ENCODE measurements around the gene FRY.
A peak's percentile ranks its signal among the peaks of the same experiment; 100 is the strongest.

Gene FRY

GRCh38 chr13:32150239-32150638 lies 118.7 kb downstream of the FRY start:
- Mint-ChIP-seq H3K36me3 (peaks cover 3% of the 10 kb centered on the region), H3K9me3 (no peaks in the 10 kb centered on the region), H3K27me3 (no peaks in the 10 kb centered on the region), H3K27ac (no peak overlapping the region), H3K4me3 (no peak overlapping the region), H3K4me1 (no peaks in the 10 kb centered on the region)
- ATAC-seq (ENCODE audit: low read depth) (no peak), DNase-seq (ENCODE audit: low spot score in 2 of 2) (no peak)

GRCh38 chr13:32150794-32151193 lies 119.2 kb downstream of the FRY start:
- DNase-seq (ENCODE audit: low spot score in 2 of 2) (no peak), ATAC-seq (ENCODE audit: low read depth) (no peak)
- peaks cover 3% of the 10 kb centered on the region for H3K36me3 Mint-ChIP-seq
- H3K9me3 Mint-ChIP-seq = no peaks in the 10 kb centered on the region
- no peak overlapping the region for H3K4me3 Mint-ChIP-seq
- no peaks in the 10 kb centered on the region for H3K4me1 Mint-ChIP-seq
- no peak overlapping the region for H3K27ac Mint-ChIP-seq
- no peaks in the 10 kb centered on the region for H3K27me3 Mint-ChIP-seq

GRCh38 chr13:32151240-32151639 lies 119.7 kb downstream of the FRY start:
- Mint-ChIP-seq H3K9me3 (no peaks in the 10 kb centered on the region), H3K4me1 (no peaks in the 10 kb centered on the region), H3K27me3 (no peaks in the 10 kb centered on the region), H3K27ac (no peak overlapping the region), H3K36me3 (peaks cover 3% of the 10 kb centered on the region), H3K4me3 (no peak overlapping the region)
- ATAC-seq (ENCODE audit: low read depth) (no peak), DNase-seq (ENCODE audit: low spot score in 2 of 2) (no peak)

GRCh38 chr13:32153056-32153455 lies 121.5 kb downstream of the FRY start:
- DNase-seq (ENCODE audit: low spot score in 2 of 2) (no peak), ATAC-seq (ENCODE audit: low read depth) (no peak)
- H3K36me3 Mint-ChIP-seq = peaks cover 3% of the 10 kb centered on the region
- H3K4me3 Mint-ChIP-seq = no peak overlapping the region
- H3K9me3 Mint-ChIP-seq = no peaks in the 10 kb centered on the region
- no peaks in the 10 kb centered on the region for H3K4me1 Mint-ChIP-seq
- no peak overlapping the region for H3K27ac Mint-ChIP-seq
- no peaks in the 10 kb centered on the region for H3K27me3 Mint-ChIP-seq

- DNase-seq (ENCODE audit: low spot score in 2 of 2) (no peak), ATAC-seq (ENCODE audit: low read depth) (no peak)
- peaks cover 8% of the 10 kb centered on the region for H3K4me1 Mint-ChIP-seq
- H3K36me3 Mint-ChIP-seq = no peaks in the 10 kb centered on the region
- H3K27ac Mint-ChIP-seq = no peak overlapping the region
- no peak overlapping the region for H3K4me3 Mint-ChIP-seq
- no peaks in the 10 kb centered on the region for H3K9me3 Mint-ChIP-seq
- no peaks in the 10 kb centered on the region for H3K27me3 Mint-ChIP-seq
These were observed 127.7 kb downstream of the FRY start for GRCh38 chr13:32159137-32159869.

- Mint-ChIP-seq H3K36me3 (no peaks in the 10 kb centered on the region), H3K4me3 (no peak overlapping the region), H3K4me1 (peaks cover 15% of the 10 kb centered on the region), H3K27me3 (no peaks in the 10 kb centered on the region), H3K27ac (peak overlapping the region; percentile 26), H3K9me3 (no peaks in the 10 kb centered on the region)
- ATAC-seq (ENCODE audit: low read depth) (no peak), DNase-seq (ENCODE audit: low spot score in 2 of 2) (no peak)
These were observed 130.9 kb downstream of the FRY start for GRCh38 chr13:32162395-32163005.

GRCh38 chr13:32164622-32165268 lies 133.2 kb downstream of the FRY start:
- H3K27me3 Mint-ChIP-seq = no peaks in the 10 kb centered on the region
- peaks cover 15% of the 10 kb centered on the region for H3K4me1 Mint-ChIP-seq
- peak in 1 of 2 donors; percentile 10 for DNase-seq (ENCODE audit: low spot score in 2 of 2)
- no peaks in the 10 kb centered on the region for H3K9me3 Mint-ChIP-seq
- H3K27ac Mint-ChIP-seq = no peak overlapping the region
- no peaks in the 10 kb centered on the region for H3K36me3 Mint-ChIP-seq
- ATAC-seq (ENCODE audit: low read depth) = peak; percentile 74
- no peak overlapping the region for H3K4me3 Mint-ChIP-seq

GRCh38 chr13:32165796-32166195 lies 134.2 kb downstream of the FRY start:
- ATAC-seq (ENCODE audit: low read depth) (no peak), DNase-seq (ENCODE audit: low spot score in 2 of 2) (no peak)
- Mint-ChIP-seq H3K27ac (no peak overlapping the region), H3K9me3 (no peaks in the 10 kb centered on the region), H3K4me1 (peaks cover 15% of the 10 kb centered on the region), H3K4me3 (no peak overlapping the region), H3K27me3 (no peaks in the 10 kb centered on the region), H3K36me3 (no peaks in the 10 kb centered on the region)

- Mint-ChIP-seq H3K9me3 (no peaks in the 10 kb centered on the region), H3K4me3 (no peak overlapping the region), H3K27me3 (peaks cover 4% of the 10 kb centered on the region), H3K4me1 (peaks cover 6% of the 10 kb centered on the region), H3K27ac (no peak overlapping the region), H3K36me3 (peaks cover 2% of the 10 kb centered on the region)
- ATAC-seq (ENCODE audit: low read depth) = no peak
- no peak for DNase-seq (ENCODE audit: low spot score in 2 of 2)
These were observed 136.6 kb downstream of the FRY start for GRCh38 chr13:32168131-32168530.

- Mint-ChIP-seq H3K4me3 (no peak overlapping the region), H3K4me1 (peaks cover under 1% of the 10 kb centered on the region), H3K27ac (no peak overlapping the region), H3K36me3 (peaks cover 2% of the 10 kb centered on the region), H3K27me3 (peaks cover 4% of the 10 kb centered on the region), H3K9me3 (no peaks in the 10 kb centered on the region)
- DNase-seq (ENCODE audit: low spot score in 2 of 2) (no peak), ATAC-seq (ENCODE audit: low read depth) (no peak)
These were observed 139.3 kb downstream of the FRY start for GRCh38 chr13:32170841-32171240.

GRCh38 chr13:32173881-32174280 lies 142.3 kb downstream of the FRY start:
- H3K27me3 Mint-ChIP-seq = peaks cover 4% of the 10 kb centered on the region
- H3K4me3 Mint-ChIP-seq = no peak overlapping the region
- H3K4me1 Mint-ChIP-seq = no peaks in the 10 kb centered on the region
- H3K27ac Mint-ChIP-seq = no peak overlapping the region
- H3K9me3 Mint-ChIP-seq = no peaks in the 10 kb centered on the region
- peaks cover 2% of the 10 kb centered on the region for H3K36me3 Mint-ChIP-seq
- ATAC-seq (ENCODE audit: low read depth) = no peak
- DNase-seq (ENCODE audit: low spot score in 2 of 2) = no peak

GRCh38 chr13:32174366-32174765 lies 142.8 kb downstream of the FRY start:
- Mint-ChIP-seq H3K36me3 (peaks cover 2% of the 10 kb centered on the region), H3K27ac (no peak overlapping the region)

GRCh38 chr13:32175307-32175706 lies 143.7 kb downstream of the FRY start:
- H3K27me3 Mint-ChIP-seq = peaks cover 4% of the 10 kb centered on the region
- no peaks in the 10 kb centered on the region for H3K9me3 Mint-ChIP-seq
- DNase-seq (ENCODE audit: low spot score in 2 of 2) = no peak
- no peak overlapping the region for H3K4me3 Mint-ChIP-seq
- ATAC-seq (ENCODE audit: low read depth) = no peak
- peaks cover 2% of the 10 kb centered on the region for H3K36me3 Mint-ChIP-seq
- H3K27ac Mint-ChIP-seq = no peak overlapping the region
- no peaks in the 10 kb centered on the region for H3K4me1 Mint-ChIP-seq

More at GRCh38 chr13:32174366-32174765, 142.8 kb downstream of the FRY start:
- ATAC-seq (ENCODE audit: low read depth) = no peak
- peaks cover 4% of the 10 kb centered on the region for H3K27me3 Mint-ChIP-seq
- DNase-seq (ENCODE audit: low spot score in 2 of 2) = no peak
- H3K4me1 Mint-ChIP-seq = no peaks in the 10 kb centered on the region
- no peak overlapping the region for H3K4me3 Mint-ChIP-seq
- no peaks in the 10 kb centered on the region for H3K9me3 Mint-ChIP-seq

- DNase-seq (ENCODE audit: low spot score in 2 of 2) (no peak), ATAC-seq (ENCODE audit: low read depth) (no peak)
- Mint-ChIP-seq H3K36me3 (peaks cover 2% of the 10 kb centered on the region), H3K4me3 (no peak overlapping the region), H3K4me1 (no peaks in the 10 kb centered on the region), H3K27me3 (peaks cover 4% of the 10 kb centered on the region), H3K27ac (no peak overlapping the region), H3K9me3 (no peaks in the 10 kb centered on the region)
These were observed 144.4 kb downstream of the FRY start for GRCh38 chr13:32175943-32176342.

All from memory B cell (primary cell).